Colonic mucosa (tissue), 4 donors: ENCODE measurements around the gene AMELY. TPM values are rescaled to one million over a fixed set of nuclear protein-coding genes. Genes with fewer than 3 reads are reported as not detected.

ENCODE experiments used
- DNase-seq: peaks from one replicate; pipeline ENCODE4 v3.0.0-alpha.2; 2020
- H3K27ac ChIP-seq: fragments of 200-600 bp; one replicate; pipeline ENCODE4 v1.8.0; 2021
- H3K27me3 ChIP-seq: fragments of 200-600 bp; one replicate; pipeline ENCODE4 v1.8.0; 2021
- H3K36me3 ChIP-seq: fragments of 200-600 bp; one replicate; pipeline ENCODE4 v1.8.0; 2021
- H3K4me1 ChIP-seq: fragments of 200-600 bp; one replicate; pipeline ENCODE4 v1.8.0; 2021; ENCODE audit warnings: mild to moderate bottlenecking
- H3K4me3 ChIP-seq: fragments of 200-600 bp; one replicate; pipeline ENCODE4 v1.8.0; 2021
- H3K9ac ChIP-seq, 2 donors: one replicate each; pipeline ENCODE4 v1.7.0; 2013; ENCODE audit warnings: control low read depth in 2 of 2, low read depth in 2 of 2, low read length in 2 of 2
- H3K9me3 ChIP-seq: fragments of 200-600 bp; one replicate; pipeline ENCODE4 v1.8.0; 2021
- CTCF ChIP-seq: fragments of 200-600 bp; IDR thresholded peaks from one replicate; pipeline ENCODE4 v1.8.0; 2022; ENCODE audit warnings: antibody characterized with exemption, mild to moderate bottlenecking
- intact Hi-C: fragments of 100-400 bp; cut with DNase I; formaldehyde crosslinking; loops from one replicate; pipeline ENCODE4 v1.14.1; 2022
- total RNA-seq, 2 donors: library from RNA; stranded (reverse); fragmentation: NEBNext Ultra II Directional in 1 of 2; extraction: Animal tissue kit (Norgen Biotek cat#: 25700) in 1 of 2; gene quantifications; one replicate each; pipeline ENCODE4 v1.2.1, GENCODE V29; 2021
- donor health status: healthy.
- donor health status: DM: no; HTN: no; CAD: no.
- donor health status: DM: no; HTN: no; CAD: no.

The AMELY gene, protein sequence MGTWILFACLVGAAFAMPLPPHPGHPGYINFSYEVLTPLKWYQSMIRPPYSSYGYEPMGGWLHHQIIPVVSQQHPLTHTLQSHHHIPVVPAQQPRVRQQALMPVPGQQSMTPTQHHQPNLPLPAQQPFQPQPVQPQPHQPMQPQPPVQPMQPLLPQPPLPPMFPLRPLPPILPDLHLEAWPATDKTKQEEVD
- not detected for total RNA-seq

DNA sequence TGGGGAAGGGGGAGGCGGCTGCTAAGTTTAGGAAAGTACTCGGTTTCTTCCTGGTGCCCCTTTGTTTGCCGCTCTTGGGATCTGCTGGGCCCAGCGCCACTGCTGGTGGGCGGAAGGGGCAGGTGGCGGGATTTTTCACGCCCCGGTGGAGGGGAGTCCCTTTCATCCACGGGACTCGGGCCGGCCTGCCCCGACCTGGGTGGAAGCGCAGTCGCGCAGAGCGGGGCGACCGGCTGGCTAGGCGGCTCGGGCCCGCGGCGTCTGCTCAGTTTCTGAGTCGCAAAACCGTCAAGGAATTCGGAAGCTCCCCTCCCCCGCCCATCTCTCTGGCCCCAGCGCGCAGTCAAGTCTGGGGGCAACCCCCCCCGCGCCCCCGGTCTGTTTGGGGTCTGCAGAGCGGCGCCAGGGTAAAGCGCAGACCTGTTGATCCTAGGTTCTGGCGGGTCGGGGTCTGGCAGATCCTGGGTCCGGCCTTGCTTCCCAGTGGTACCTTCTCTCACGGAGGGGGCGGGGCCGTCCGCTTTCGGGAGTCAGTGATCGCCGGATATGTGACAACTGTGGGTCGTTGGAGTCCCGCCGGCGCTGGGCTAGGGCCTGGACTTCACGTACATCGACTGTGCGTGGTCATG, at the start of gene AMELY:
Gene AMELY (minus strand): TSS at position 500 of the 629 bp plus-strand sequence. CDS start 39,144 bp downstream, outside the sequence.
- intact Hi-C loops, result no loop called here
- Histone ChIP-seq H3K27ac (no peak within 1 kb of the TSS), H3K4me3 (no peak within 1 kb of the TSS), H3K9ac (no peak within 1 kb of the TSS), H3K9me3 (no peaks in the 10 kb centered on the region), H3K36me3 (no peaks in the 10 kb centered on the region), H3K4me1 (no peaks in the 10 kb centered on the region), H3K27me3 (no peaks in the 10 kb centered on the region)
- TF ChIP-seq CTCF, result no peak
- DNase-seq, result no peak

DNA sequence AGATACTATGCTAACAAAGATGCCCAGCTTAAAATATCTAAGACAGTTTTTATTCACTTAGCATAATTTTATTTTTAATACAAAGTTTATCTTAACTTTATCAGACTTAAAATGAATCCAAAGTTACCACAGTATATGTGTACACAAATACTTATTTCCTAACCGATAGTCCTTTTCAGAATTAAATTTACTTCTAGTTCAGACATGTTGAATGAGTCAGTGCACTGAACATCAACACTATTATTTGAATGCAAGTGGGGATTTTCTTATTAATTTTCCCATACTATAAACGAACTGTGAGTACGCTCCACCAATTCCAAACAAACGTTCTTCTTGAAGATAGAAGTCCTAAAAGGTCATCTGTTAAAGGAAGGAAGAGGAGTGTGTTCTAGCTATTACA, 38.4 kb upstream of the AMELY start:
- intact Hi-C loops, result no loop called here
- Histone ChIP-seq H3K36me3 (no peaks in the 10 kb centered on the region), H3K27me3 (no peaks in the 10 kb centered on the region), H3K4me3 (no peak overlapping the region), H3K9ac (no peak overlapping the region), H3K4me1 (no peaks in the 10 kb centered on the region), H3K9me3 (no peaks in the 10 kb centered on the region), H3K27ac (no peak overlapping the region)
- DNase-seq, result no peak
- TF ChIP-seq CTCF, result no peak

DNA sequence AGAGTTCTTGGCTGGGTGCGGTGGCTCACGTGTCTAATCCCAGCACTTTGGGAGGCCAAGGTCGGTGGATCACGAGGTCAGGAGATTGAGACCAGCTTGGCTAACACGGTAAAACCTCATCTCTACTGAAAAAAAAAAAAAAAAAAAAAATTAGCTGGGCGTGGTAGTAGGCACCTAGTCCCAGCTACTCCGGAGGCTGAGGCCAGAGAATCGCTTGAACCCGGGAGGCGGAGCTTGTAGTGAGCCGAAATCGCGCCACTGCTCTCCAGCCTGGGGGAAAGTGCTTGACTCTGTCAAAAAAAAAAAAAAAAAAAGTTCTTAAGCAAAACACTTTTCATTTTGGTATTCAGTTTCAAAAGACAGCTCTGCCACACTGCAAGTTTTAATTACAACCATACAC, 36.8 kb upstream of the AMELY start:
- intact Hi-C loops, result no loop called here
- Histone ChIP-seq H3K27me3 (no peaks in the 10 kb centered on the region), H3K9me3 (no peaks in the 10 kb centered on the region), H3K4me3 (no peak overlapping the region), H3K9ac (no peak overlapping the region), H3K27ac (no peak overlapping the region), H3K36me3 (no peaks in the 10 kb centered on the region), H3K4me1 (no peaks in the 10 kb centered on the region)
- no peak for TF ChIP-seq CTCF
- DNase-seq, result no peak

- H3K9ac ChIP-seq, result no peak overlapping the region
- H3K9me3 ChIP-seq, result no peaks in the 10 kb centered on the region
- H3K27ac ChIP-seq, result no peak overlapping the region
- no peaks in the 10 kb centered on the region for H3K27me3 ChIP-seq
- no peaks in the 10 kb centered on the region for H3K4me1 ChIP-seq
- no peaks in the 10 kb centered on the region for H3K36me3 ChIP-seq
- TF ChIP-seq CTCF, result no peak
- no peak for DNase-seq
- intact Hi-C loops, result no loop called here
- H3K4me3 ChIP-seq, result no peak overlapping the region
Observed at GRCh38 chrY:6947695-6948094, 36.1 kb upstream of the AMELY start.

DNA sequence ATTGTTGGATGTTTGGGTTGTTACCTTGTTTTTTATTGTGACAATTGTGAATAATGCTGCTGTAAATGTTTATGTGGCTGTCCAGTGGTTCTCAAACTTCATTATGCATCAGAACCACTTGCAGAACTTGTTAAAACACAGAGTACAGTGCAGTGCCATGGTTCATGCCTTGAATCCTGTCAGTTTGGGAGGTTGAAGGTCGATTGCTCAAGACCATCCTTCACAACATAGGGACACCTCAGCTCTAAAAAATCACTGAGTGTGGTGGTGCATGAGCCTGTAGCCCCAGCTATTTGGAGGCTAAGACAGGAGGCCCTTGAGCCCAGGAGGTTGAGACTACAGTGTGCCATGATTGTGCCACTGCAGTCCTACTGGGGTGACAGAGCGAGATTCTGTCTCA, 23.9 kb upstream of the AMELY start:
- no peak for DNase-seq
- intact Hi-C loops, result no loop called here
- H3K27me3 ChIP-seq, result no peaks in the 10 kb centered on the region
- no peak overlapping the region for H3K27ac ChIP-seq
- no peaks in the 10 kb centered on the region for H3K4me1 ChIP-seq
- TF ChIP-seq CTCF, result no peak
- no peak overlapping the region for H3K4me3 ChIP-seq
- H3K36me3 ChIP-seq, result no peaks in the 10 kb centered on the region
- no peak overlapping the region for H3K9ac ChIP-seq
- H3K9me3 ChIP-seq, result no peaks in the 10 kb centered on the region
